Mucosa of descending colon (tissue), 3 donors: ENCODE data around the gene RPP25L. TPM values are rescaled to one million over a fixed set of nuclear protein-coding genes. Genes with fewer than 3 reads are reported as not detected.

Experiments
- ATAC-seq: fragments of 200-7000 bp; cut with Tn5 transposase; one replicate; pipeline ENCODE4 v1.9.1; 2020; ENCODE audit warnings: mild to moderate bottlenecking, moderate library complexity
- DNase-seq, 3 donors: peaks; one replicate each; pipeline ENCODE4 v3.0.0-alpha.2; 2020
- H3K36me3 ChIP-seq: fragments of 200-600 bp; one replicate; pipeline ENCODE4 v1.8.0; 2021; ENCODE audit warnings: low read depth, mild to moderate bottlenecking
- H3K4me1 ChIP-seq: fragments of 200-600 bp; one replicate; pipeline ENCODE4 v1.8.0; 2021; ENCODE audit warnings: low read depth, mild to moderate bottlenecking
- H3K4me3 ChIP-seq: fragments of 200-600 bp; one replicate; pipeline ENCODE4 v1.8.0; 2021; ENCODE audit warnings: mild to moderate bottlenecking
- H3K9me3 ChIP-seq: fragments of 200-600 bp; one replicate; pipeline ENCODE4 v1.8.0; 2021; ENCODE audit warnings: mild to moderate bottlenecking
- intact Hi-C, 2 donors: fragments of 100-400 bp; cut with DNase I in 1 of 2; cut with micrococcal nuclease in 1 of 2; formaldehyde crosslinking; loops; one replicate each; pipeline versions ENCODE4 v1.11.0 to v1.11.1; 2022; cut with DNase I, micrococcal nuclease
- total RNA-seq, 3 donors: library from RNA; stranded (reverse); fragmentation: NEBNext Ultra II Directional in 2 of 3; extraction: Animal tissue kit (Norgen Biotek cat#: 25700) in 2 of 3; gene quantifications; one replicate each; pipeline versions ENCODE4 v1.2.1 to v1.2.4, GENCODE V29; 2021 to 2023
- TF ChIP-seq, protein P1 (sequence below): fragments of 200-600 bp; IDR thresholded peaks from one replicate; pipeline ENCODE4 v1.8.0; 2022; ENCODE audit warnings: antibody characterized with exemption, mild to moderate bottlenecking
- donor health status: DM: no; HTN: no; CAD: no; lungs with moderate emphysema.
- donor health status: DM: no; HTN: no; CAD: no.
- donor health status: DM: no; HTN: yes; CAD: no.

RPP25L gene
- total RNA-seq, 3 donors from 2014 or later, result 29.4 to 47.2 (median 39.4) TPM

DNA sequence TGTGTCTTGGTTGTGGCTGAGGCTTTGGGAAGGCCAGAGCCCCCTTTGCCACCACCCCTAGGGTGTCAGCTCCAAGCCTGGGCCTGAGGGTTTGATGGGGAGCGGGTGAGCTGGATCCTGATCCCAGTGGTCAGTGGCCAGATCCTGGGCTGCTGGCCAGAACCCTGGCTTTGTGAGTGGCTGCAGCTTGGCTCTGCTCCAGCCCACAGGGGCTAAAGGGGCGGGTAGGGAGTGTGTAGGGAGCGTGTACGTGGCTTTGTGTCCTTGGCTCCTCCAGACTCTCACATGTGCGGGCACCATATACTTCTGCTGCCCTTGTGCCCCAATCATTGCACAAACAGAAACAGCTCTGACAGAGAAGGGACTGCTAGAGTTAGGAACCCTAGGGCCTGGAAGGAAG is 38.9 kb upstream of the RPP25L start:
- Histone ChIP-seq H3K9me3 (no peaks in the 10 kb centered on the region), H3K4me1 (peaks cover 33% of the 10 kb centered on the region), H3K4me3 (no peak overlapping the region), H3K36me3 (no peaks in the 10 kb centered on the region)
- ATAC-seq, result no peak
- intact Hi-C loops, result no loop called here
- TF ChIP-seq, protein P1, sequence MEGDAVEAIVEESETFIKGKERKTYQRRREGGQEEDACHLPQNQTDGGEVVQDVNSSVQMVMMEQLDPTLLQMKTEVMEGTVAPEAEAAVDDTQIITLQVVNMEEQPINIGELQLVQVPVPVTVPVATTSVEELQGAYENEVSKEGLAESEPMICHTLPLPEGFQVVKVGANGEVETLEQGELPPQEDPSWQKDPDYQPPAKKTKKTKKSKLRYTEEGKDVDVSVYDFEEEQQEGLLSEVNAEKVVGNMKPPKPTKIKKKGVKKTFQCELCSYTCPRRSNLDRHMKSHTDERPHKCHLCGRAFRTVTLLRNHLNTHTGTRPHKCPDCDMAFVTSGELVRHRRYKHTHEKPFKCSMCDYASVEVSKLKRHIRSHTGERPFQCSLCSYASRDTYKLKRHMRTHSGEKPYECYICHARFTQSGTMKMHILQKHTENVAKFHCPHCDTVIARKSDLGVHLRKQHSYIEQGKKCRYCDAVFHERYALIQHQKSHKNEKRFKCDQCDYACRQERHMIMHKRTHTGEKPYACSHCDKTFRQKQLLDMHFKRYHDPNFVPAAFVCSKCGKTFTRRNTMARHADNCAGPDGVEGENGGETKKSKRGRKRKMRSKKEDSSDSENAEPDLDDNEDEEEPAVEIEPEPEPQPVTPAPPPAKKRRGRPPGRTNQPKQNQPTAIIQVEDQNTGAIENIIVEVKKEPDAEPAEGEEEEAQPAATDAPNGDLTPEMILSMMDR, result no peak
- peak in 1 of 3 donors; percentile 41 for DNase-seq

DNA sequence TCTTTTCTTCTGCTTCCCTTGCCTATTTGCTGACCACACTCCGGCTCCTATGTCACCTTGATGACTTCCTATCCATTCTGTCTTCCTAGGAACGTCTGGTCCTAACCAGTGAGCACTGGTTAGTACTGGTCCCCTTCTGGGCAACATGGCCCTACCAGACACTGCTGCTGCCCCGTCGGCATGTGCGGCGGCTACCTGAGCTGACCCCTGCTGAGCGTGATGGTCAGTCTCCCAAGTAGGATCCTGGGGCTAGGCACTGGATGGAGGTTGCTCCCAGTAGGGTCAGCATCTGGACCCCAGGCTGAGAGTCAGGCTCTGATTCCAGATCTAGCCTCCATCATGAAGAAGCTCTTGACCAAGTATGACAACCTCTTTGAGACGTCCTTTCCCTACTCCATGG is 36.8 kb upstream of the RPP25L start:
- TF ChIP-seq, protein P1, result no peak
- no peak overlapping the region for H3K4me3 ChIP-seq
- DNase-seq, result no peak
- H3K36me3 ChIP-seq, result no peaks in the 10 kb centered on the region
- ATAC-seq, result no peak
- peaks cover 30% of the 10 kb centered on the region for H3K4me1 ChIP-seq
- H3K9me3 ChIP-seq, result no peaks in the 10 kb centered on the region
- intact Hi-C loops, result no loop called here

DNA sequence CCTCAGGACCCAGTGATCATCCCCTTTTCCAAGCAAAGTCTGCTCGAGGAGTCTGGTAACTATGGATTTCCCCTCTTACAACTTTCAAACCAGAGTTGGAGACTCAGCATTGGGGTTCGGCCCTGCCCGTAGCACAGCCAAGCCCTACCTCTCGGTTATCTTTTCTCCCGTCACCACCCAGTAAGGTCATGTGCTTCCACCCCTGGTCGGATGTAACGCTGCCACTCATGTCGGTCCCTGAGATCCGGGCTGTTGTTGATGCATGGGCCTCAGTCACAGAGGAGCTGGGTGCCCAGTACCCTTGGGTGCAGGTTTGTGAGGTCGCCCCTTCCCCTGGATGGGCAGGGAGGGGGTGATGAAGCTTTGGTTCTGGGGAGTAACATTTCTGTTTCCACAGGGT is 35.8 kb upstream of the RPP25L start:
- intact Hi-C loops, result no loop called here
- Histone ChIP-seq H3K9me3 (no peaks in the 10 kb centered on the region), H3K36me3 (no peaks in the 10 kb centered on the region), H3K4me1 (peaks cover 24% of the 10 kb centered on the region), H3K4me3 (no peak overlapping the region)
- ATAC-seq (no peak), DNase-seq (peak in 2 of 3 donors; percentile 42 to 53)
- TF ChIP-seq, protein P1, result no peak

DNA sequence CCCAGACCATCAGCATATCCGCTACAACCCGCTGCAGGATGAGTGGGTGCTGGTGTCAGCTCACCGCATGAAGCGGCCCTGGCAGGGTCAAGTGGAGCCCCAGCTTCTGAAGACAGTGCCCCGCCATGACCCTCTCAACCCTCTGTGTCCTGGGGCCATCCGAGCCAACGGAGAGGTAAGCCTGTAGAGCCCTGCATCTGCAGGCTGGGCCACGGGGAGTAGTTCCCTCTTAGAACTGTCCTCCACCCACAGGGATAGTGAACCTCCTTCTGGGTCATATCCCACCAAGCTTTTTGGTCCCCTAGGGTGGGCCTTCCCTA is 35.1 kb upstream of the RPP25L start:
- Histone ChIP-seq H3K9me3 (no peaks in the 10 kb centered on the region), H3K4me1 (peaks cover 21% of the 10 kb centered on the region), H3K36me3 (no peaks in the 10 kb centered on the region), H3K4me3 (peak overlapping the region; percentile 44)
- ATAC-seq (no peak), DNase-seq (no peak)
- intact Hi-C loops, result no loop called here
- TF ChIP-seq, protein P1, result no peak

DNA sequence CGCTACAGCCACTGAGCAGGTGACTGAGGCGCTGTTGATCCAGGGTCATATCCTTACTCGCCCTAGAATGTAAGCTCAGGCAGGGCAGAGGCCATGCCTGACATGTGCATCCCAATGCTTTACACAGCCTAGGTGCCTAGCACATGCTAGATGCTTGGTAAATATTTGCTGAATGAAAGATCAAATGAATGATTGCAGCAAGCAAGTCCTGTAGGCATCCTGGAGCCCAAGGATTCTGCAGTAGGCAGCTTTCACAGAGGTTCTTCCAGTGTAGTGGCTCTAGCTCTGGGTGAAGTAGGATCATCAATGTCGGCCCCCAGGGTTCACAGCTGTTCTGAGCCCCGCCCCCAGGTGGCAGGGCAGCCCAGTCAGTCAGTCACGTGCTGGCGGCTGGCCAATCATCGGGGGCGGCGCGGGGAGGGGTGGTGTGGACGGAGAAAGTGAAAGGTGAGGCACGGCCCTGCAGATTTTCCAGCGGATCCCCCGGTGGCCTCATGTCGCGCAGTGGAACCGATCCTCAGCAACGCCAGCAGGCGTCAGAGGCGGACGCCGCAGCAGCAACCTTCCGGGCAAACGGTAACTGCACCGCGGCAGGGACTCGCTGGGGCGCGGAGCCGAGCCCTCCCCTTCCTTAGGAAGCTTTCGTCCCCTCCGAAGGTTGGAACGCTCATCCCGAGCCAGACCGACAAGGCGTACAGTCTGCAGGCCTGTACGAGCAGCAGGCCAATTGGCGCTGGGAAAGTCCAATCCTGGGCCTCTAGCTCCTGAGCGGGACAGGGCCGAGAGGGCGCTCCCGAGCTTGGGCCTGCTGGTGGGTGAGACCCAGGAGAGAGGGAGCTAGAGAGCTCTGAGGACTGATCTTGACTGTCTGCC is 34.5 kb upstream of the RPP25L start, which contains the start of gene GALT:
GALT (plus strand) TSS at position 465 of the 873 bp plus-strand sequence; CDS start at position 495, 30 bp downstream.
- DNase-seq (peak; percentile 94 to 99 (median 98)), ATAC-seq (peak; percentile 93)
- intact Hi-C loops, result no loop called here
- H3K9me3 ChIP-seq, result no peaks in the 10 kb centered on the region
- H3K4me1 ChIP-seq, result peaks cover 21% of the 10 kb centered on the region
- H3K4me3 ChIP-seq, result peak within 1 kb of the TSS; percentile 44
- TF ChIP-seq, protein P1, result peak; percentile 6
- no peaks in the 10 kb centered on the region for H3K36me3 ChIP-seq
